CD4-positive, alpha-beta T cell treated with Interferon gamma for 1 hour (primary cell): ENCODE data around the gene MYBPH.

Experiments
- DNase-seq: peaks from one replicate; pipeline ENCODE4 v3.0.0-alpha.2; 2020

The MYBPH gene

DNA sequence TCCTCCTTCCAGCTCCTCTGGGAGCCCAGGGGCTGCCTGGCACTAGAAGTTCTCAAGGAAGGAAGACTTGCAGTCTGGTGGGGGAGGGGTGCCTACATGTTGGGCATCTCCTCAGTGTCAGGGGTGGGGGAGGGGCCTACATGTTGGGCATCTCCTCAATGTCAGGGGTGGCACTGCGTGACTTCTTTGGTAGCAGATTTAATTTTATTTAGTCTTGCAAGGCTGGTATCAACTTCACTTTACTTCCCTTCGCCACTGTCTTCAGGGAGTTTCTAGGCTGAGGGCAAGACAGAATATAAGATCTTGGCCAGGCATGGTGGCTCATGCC, 29.6 kb downstream of the MYBPH start:
- no peak for DNase-seq

DNA sequence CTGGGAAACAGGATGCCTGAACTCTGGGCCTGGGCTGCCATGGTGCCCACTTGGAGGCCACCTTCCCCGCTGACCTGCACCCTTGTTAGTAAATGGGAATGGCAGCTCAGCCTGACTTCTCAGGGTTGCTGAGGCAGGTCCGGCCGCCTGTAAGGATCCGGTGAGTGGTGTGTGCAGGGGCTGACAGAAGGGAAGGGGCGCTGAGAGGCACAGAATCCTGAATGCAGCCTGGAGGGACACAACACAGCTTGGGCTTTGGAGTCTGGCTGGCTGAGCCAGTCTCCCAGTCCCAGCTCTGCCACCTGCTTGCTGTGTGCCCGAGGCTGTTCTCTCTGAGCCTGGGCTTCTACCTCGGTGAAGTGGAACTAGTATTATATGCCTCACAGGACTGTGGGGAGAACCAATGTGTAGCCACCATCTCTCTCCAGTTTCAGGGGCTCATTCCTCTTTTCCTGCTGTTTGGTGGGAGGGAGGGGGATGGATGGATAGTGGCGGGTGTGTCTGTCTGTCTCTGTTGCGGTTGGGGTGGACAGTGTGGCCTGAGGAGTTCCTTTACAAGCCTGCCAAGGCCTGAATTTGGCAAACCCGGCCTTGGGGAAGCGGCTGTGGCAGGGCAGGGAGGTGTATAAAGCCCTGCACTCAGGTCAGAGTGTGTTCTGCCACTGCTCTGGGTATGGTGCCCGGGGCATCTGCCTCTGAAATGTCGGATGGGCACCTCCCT, 30.1 kb downstream of the MYBPH start:
- DNase-seq: no peak

DNA sequence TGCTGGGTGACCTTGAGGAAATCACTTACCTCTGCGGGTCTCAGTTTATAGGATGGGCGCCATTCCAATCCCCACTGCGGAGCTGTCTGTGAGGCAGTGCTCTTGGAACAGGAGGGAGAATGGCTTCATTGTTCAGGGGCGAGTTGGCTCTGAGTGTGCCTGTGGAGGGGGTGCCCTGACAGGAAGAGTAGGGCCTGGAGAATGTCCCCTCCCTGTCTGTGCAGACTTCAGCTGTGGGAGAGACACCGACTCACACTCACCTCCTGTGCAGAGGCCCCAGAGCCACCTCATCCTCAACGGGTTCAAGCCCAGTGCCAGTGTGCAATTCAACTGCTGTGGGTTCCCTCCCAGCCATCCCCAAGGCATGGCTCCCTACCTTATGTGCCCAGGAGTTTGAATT, 31.0 kb downstream of the MYBPH start:
- no peak for DNase-seq

DNA sequence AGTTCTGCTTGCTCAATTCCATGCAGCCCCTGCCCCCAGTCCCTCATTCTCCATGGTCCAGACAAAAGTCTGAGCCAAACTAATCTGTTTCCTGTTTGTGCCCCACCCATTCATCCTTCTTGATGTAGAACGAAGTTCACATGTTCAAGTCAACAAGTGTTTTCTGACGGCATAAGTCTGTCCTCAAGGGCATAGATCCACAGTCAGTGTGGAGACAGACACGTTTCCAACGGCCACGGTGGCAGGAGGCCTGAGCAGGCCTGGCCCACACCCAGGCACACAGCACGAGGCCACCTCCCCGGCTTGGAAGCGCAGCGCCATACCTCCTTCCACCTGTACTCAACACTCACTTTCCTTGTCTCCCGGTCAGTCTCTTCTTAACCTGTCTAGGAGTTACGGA, 32.0 kb downstream of the MYBPH start:
- no peak for DNase-seq

DNA sequence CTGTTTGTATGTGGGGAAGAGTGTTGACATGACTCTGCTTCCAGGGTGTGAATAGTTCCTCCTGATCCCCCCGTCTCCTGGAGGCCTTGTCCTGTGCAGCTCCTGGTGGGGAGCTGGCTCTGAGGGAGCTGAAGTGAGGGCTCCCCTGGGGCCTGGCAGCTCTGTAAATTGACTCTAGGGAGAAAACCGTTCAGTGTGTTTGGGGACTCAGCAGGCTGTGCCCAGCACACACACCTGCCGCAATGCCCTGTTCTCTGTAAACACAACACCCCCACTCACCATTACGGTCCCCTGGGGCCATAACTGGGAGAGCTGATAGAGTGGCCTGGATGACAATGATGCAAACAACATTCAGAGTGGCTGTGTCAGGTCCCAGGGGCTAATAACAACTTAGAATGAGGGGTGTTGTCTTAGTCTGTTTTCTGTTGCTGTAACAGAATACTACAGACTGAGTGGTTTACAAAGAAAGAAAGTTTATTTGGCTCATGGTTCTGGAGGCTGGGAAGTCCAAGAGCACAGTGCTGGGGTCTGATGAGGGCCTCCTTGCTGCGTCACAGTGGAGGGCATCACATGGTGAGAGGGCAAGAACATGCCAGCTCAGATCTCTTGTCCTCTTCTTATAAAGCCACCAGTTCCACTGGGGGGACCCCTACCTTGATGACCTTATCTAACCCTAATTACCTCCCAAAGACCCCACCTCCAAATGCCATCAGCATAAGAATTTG, 32.8 kb downstream of the MYBPH start:
- no peak for DNase-seq

DNA sequence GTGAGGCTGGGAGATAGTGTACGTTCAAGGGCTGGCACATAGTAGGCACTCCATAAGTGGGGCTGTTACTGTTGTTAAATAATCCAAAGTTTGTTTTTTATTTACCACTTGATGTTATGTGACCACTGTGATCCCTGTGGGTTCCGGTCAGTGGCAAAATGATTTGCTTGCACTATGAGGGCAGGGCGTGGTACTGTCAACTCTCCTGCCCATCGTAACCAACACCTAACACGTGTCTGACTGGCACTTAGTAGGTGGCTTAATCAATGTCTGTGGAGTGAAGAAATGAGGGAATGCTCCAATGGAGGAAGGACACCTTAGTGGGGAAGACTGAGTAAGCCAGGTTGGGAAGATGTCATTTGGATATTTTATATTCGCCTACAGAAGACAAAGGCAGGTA, 33.5 kb downstream of the MYBPH start:
- no peak for DNase-seq

DNA sequence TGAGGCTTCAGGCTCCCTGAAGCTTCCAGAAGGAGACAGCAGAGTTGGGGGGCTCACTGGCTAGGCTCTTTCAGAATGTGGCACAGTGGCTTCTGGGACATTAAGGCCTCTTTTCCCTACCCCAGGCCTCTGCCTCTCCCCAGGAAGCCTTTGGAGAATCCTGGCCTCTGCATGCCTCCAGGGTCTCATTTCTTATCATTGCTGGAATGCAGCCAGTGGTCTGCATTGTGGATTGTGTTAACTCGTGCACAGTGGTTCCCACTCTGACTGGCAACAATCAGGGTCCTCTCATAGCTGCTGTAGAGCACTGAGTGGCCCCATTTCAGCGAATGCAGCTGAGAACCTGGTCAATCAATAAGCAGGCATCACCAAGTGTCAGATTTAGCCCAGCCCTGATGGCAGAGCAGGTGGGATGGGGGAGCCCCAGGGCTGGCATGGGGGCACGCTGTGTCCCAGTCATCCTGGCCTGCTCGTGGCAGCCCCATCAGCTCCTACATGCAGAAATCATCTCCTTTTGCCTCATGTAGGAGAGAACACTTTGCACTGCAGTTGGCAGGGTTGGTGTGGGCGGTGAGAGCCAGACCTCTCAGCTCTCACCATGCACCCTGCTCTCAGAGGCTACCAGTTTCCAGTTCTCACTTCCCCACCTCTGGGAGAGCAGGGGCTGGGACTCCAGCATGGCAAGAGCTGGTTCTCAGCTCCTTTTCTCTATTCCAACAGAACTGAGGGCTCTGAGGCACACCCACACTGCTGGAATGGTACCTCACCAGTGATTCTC, 34.7 kb downstream of the MYBPH start:
- DNase-seq: no peak

DNA sequence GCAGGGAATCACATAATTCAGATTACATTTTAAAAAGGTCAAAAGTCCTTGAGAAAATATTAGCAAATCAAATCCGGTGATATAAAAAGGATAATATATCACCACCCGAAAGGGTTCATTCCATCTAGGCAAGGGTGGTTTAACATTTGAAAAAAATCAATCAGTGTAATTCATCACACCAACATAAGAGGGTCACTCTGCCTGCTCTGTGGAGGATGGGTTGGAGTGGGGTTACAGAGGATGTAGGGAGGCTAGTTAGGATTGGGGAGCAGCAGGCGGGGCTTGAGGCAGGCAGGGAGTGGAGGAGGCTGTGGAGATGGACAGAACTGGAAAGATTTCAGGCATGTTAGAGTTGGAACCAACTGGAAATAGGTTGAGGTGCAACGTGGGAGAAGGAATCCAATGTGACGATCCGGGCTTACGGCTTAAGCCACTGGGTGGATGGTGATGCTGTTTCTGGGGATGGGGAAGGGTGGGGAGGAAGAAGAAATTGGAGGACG, 35.6 kb downstream of the MYBPH start:
- DNase-seq: no peak

DNA sequence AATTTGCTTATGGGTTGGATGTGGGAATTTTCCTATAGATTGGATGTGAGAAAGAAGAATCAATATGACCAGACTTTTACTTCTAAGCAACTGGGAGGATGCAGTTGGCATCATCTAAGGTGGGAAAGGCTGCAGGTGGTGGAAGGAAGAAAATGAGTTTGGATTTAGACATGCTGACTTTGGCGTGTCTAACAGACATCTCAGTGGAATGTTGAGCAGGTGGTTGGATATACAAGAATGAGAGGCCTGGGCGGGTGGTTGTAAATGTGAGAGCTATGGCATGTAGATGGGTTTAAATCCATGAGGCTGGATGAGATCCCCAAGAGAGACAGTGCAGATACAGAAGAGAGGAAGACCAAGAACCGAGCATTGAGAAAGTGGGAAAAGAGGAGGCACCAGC, 37.6 kb downstream of the MYBPH start:
- DNase-seq: no peak

DNA sequence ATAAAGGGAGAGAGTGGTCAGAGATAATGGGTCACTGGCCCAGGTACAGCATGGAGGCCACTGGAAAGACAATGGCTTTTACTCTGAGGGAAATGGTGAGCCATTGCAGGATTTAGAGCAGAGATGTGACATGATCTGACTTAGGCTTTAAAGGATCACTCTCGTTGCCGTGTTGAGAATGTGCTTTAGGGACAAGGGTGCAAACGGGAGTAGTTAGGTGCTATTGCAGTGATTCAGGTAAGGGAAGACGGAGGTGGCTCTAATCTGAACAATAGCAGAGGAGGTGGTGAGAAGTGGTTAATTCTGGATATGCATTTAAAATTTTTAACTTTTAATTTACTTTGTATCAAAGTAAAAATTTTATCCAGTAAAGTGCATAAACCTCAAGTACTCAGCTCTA, 38.3 kb downstream of the MYBPH start:
- DNase-seq: no peak

DNA sequence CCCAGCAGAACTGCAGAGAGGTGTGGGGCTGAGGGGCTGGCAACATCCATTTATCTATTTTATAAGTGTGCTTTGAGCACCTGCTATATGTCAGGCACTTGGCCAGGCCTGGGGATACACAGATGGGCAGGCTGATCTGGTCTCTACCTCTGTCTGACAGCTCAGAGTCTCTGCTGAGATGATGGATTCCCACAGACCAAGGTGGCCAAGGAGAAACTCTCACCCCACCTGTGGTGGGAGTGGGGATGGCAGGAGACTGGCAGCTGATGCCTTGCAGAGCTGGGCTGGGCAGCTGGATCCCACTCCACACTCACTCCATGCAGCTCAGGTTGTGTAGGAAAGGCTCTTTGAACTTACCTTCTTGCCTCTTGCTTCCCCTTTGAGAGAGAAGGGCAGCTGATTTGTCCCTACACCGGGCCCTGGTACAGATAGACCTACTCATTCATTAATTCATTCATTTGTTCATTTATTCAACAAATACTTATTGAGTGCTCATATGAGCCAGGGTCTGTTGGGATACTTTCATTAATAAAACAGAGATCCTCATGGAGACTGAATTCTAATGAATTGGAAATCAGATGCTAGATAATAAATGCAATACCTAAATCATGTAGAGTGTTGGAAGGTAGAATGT, 39.1 kb downstream of the MYBPH start:
- no peak for DNase-seq

DNA sequence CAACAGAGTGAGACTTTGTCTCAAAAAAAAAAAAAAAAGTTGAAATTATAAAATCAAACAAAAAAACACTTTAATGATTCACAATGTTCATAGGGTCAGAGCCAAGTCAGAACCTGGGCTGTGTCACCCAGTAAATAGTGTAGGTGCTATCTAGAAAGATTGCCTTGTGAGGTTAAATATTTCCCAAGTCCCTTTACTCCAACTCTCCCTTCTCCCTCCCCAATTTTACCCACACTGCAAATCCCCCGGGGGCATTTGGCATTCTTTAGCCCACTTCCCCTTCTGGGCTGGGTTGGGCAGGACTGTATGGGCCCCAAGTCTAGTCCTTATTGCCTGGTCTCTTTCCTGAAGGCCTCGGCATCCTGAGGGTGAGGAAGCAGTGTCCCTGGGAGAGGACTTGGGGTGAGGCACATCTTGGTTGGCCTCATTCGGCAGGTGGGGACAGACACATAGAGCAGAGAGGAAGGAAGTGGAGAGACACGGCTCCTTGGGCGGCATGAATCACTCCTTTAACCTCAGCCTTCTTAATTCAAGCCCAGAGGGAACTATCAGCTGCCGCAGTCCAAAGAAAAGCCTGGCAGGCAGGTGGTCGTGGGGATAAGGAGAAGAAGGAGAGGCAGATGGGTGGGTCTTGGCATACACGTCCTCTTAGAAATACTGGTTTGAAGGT, 39.9 kb downstream of the MYBPH start:
- peak; percentile 10 for DNase-seq

DNA sequence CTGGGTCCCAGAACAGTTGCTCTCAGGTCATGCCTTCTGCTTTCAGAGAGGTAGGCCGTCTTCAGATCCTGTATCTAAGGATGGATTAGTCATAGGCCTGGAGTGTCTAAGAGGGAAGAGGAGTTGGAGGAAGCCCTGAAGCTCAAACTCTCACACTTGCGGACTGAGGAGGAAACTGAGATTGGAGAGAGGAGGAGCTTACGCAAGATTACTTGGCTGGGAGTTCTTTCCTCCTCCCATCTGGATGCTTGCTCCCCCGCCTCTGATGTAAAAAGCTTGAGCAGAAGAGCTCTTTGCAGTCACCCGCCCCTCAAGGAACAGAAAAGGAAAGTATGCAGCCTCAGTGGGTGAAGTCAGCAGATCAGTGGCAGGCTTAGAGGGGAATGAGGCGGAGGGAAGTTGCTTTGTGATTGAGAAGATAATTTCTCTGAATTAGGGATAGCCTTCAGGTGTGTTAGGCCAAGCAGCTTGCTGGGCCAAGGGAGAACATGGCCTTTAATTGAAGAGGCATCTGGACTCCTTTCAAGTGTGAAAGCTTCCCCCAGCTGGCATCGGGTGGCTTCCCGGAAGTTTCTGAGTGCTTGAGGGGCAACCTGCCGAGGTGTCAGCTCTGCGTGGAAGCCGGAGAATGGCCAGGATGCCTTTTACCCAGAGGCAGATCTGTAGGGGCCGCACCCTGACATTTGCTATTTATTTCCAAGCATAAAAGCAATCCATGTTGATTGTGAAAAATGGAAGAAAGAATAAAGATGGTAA, 41.5 kb downstream of the MYBPH start:
- no peak for DNase-seq

DNA sequence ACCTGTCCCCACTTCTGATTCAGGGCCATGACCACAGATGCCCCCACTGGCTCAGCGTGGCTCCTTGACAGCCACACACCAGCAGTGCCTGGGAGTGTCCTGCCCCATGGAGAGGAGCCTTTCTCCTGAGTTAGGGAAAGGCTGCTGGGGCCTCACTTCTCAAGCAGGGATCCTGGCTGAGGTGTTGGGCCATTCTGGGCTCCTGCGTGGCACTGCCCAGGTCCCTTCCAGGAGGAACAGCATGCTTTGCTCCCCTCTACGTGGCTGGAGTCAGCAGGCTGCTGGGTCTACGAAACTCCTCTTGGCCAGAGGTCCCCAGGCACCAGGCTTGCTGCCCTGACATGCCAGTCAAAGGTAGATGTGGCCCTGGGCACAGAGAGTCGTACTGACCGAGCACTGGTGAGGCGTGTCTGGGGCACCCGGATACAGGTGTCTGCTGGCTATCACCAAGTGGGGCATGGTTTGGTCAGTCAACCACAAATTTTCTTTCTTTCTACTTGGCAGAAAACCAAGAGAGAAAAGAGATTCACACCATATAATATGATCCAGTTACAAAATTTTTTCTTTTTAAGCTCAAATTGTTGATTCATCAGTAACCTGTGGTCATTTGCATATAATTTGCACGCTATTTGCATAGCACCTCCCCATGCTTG, 44.0 kb downstream of the MYBPH start:
- DNase-seq: no peak

DNA sequence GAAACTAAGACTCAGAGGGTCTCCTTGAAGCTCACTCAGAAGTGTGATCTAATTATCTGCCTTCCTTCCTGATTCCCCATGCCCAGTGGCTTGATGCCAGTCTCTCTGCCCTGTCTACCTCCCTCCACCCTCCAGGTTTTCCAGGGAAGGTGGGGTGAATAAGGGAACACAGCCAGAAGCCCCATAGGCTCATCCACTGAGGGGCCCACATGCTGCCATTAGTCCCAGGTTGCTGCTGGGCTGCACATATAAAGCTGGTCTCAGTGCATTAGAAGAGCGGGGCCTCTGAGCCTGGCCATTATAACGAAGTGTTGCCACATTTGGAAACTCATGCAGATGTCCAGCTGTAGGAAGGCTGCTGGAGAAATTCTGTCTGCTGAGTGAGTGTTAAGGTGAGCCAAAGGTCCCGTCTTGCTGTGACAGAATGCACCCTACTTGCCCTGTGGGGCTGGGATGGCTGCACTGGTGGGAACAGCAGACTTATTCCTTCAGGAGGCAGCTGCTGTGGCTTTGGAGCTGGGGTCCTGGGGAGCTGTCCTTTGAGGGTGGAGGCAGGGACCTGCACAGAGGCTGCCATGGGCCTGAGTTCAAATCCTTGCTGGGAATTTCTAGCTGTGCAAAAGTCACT, 45.2 kb downstream of the MYBPH start:
- no peak for DNase-seq

DNA sequence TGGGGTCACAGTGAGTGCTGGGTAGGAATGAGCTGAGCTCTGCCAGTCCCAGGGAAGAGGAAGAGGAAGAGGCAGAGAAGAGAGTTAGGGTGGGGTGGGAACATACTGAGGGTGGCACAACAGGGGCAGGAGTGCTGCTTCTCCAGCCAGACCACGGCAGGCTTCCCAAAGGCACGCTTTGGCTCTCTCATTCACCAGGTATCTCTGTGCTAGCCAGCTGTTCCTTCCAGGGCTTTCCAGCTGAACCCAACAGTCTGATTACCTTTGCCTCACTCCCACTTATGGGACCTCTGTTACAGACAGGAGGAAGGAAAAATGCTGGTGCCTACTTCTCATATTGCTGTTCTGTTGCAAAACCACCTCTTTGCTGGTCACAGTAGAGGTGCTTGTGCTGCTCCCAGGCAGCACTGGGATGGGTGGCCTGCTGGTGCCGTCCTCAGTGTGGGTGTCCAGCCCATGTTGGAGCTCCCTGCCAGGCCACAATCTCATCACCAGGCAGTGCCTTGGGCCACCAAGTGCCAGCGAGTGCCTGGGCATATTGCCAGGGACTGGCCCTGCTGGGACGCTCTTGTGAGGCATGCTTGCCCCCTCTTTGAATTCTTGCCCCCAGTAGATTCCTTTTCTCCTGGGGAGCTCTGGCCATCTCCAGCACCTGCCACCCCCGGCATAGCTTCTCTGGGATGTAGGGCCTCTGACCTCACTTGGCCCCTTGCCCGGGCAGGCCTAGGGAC, 46.0 kb downstream of the MYBPH start:
- DNase-seq: no peak

DNA sequence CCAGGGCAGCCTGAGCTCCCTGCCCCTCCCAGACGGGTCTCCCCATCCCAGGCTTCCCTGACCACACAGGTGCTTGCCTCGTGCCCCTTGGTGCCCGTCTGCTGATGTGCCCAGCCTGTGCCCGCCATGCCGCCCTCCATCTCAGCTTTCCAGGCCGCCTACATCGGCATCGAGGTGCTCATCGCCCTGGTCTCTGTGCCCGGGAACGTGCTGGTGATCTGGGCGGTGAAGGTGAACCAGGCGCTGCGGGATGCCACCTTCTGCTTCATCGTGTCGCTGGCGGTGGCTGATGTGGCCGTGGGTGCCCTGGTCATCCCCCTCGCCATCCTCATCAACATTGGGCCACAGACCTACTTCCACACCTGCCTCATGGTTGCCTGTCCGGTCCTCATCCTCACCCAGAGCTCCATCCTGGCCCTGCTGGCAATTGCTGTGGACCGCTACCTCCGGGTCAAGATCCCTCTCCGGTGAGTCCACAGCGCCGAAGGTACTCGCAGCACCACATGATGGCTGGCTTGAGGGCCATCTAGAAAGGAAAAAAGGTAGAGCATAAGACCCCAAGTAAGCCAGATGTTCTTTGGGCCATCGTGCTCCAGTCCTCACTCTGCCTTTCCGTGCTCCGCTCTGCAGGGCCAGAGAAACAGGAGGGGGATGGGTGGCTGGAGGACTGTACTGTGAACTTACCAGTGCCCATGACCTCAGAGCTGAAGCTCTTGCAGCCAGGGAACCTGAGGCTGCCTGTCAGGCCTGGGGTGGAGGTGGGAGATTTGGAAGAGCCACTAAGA, 46.7 kb downstream of the MYBPH start:
- no peak for DNase-seq

DNA sequence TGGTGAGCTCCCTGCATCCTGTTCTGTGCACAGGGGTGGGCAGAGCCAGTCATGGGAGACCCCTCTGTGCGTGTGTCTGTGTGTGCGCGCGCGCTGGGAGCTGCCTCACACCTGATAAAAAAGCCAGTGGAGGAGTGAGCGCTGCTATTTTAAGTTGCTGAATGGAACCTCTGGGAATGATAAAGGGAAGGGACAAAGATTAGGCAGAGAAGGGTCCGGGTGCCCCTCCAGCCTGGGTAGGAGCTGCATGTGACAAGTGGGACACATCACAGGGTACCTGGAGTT, 47.3 kb downstream of the MYBPH start:
- DNase-seq: no peak

DNA sequence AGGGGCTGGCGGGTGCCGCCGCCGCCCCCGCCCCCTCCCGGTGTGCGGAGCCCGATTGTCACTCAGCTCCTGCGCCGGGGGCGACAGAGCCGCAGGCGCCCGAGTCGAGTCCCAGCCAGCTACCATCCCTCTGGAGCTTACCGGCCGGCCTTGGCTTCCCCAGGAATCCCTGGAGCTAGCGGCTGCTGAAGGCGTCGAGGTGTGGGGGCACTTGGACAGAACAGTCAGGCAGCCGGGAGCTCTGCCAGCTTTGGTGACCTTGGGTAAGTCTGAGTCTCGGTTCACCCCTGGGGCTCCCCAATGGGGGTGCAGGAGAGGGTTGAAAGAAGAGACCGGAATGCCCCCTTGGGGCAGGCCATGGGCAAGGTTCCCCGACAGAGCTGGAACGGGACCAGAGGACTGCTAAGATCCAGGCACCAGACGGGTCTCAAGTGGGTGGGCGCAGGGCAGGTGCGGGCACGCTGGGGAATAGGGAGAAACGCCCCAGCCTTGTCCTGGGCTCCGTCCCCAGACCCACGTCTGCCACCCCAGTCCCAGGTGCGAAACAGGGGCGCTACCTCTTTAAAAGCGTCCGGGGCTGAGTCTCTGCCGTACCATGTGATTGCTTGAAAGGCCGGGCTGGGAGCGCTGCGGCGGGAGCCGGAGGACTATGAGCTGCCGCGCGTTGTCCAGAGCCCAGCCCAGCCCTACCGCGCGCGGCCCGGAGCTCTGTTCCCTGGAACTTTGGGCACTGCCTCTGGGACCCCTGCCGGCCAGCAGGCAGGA, 47.8 kb downstream of the MYBPH start, which contains the start of gene ADORA1:
Gene ADORA1 (plus strand): TSS at position 61 of the 765 bp plus-strand sequence. CDS start 1,116 bp downstream, outside the sequence.
- DNase-seq: no peak
